ENCODE data around the gene AGO1. TPM values are rescaled to one million over a fixed set of nuclear protein-coding genes. Genes with fewer than 3 reads are reported as not detected.

AGO1 gene
- total RNA-seq, 1 experiment from 2014 or later, result 7.9 TPM

- H3K36me3 ChIP-seq, result peaks cover 11% of the 10 kb centered on the region; the same call in 1 of the 2 replicates
- no peak overlapping the region for H3K27ac ChIP-seq
- DNase-seq (ENCODE audit: low read depth in 1 of 2, low spot score in 2 of 2), result no peak
- no peaks in the 10 kb centered on the region for H3K9me3 ChIP-seq (replicated peaks)
- no peaks in the 10 kb centered on the region for H3K4me1 ChIP-seq (replicated peaks)
- no peak overlapping the region for H3K4me3 ChIP-seq
- H3K27me3 ChIP-seq (replicated peaks), result no peaks in the 10 kb centered on the region
Observed at GRCh38 chr1:35901235-35901634, 18.2 kb downstream of the AGO1 start.

GRCh38 chr1:35902671-35903070 is 19.7 kb downstream of the AGO1 start:
- Histone ChIP-seq H3K27me3 (replicated peaks) (no peaks in the 10 kb centered on the region), H3K4me1 (replicated peaks) (no peaks in the 10 kb centered on the region), H3K9me3 (replicated peaks) (no peaks in the 10 kb centered on the region), H3K4me3 (no peak overlapping the region), H3K36me3 (peaks cover 10% of the 10 kb centered on the region; the same call in 1 of the 2 replicates), H3K27ac (no peak overlapping the region)
- DNase-seq (ENCODE audit: low read depth in 1 of 2, low spot score in 2 of 2), result no peak

- Histone ChIP-seq H3K9me3 (replicated peaks) (no peaks in the 10 kb centered on the region), H3K4me3 (no peak overlapping the region), H3K36me3 (peaks cover 66% of the 10 kb centered on the region), H3K4me1 (replicated peaks) (no peaks in the 10 kb centered on the region; the same call in 1 of the 2 replicates), H3K27ac (no peak overlapping the region), H3K27me3 (replicated peaks) (no peaks in the 10 kb centered on the region)
- no peak for DNase-seq (ENCODE audit: low read depth in 1 of 2, low spot score in 2 of 2)
Observed at GRCh38 chr1:35914717-35915116, 31.7 kb downstream of the AGO1 start.

- H3K9me3 ChIP-seq (replicated peaks), result no peaks in the 10 kb centered on the region
- no peaks in the 10 kb centered on the region for H3K27me3 ChIP-seq (replicated peaks)
- no peak for DNase-seq (ENCODE audit: low read depth in 1 of 2, low spot score in 2 of 2)
- no peak overlapping the region for H3K27ac ChIP-seq
- no peaks in the 10 kb centered on the region; the same call in 1 of the 2 replicates for H3K4me1 ChIP-seq (replicated peaks)
- H3K36me3 ChIP-seq, result peaks cover 64% of the 10 kb centered on the region
- H3K4me3 ChIP-seq, result no peak overlapping the region
Observed at GRCh38 chr1:35915693-35916092, 32.7 kb downstream of the AGO1 start.

GRCh38 chr1:35923791-35924221 is 40.8 kb downstream of the AGO1 start:
- H3K4me3 ChIP-seq, result no peak overlapping the region
- no peaks in the 10 kb centered on the region for H3K27me3 ChIP-seq (replicated peaks)
- H3K36me3 ChIP-seq, result peaks cover 5% of the 10 kb centered on the region
- no peaks in the 10 kb centered on the region for H3K4me1 ChIP-seq (replicated peaks)
- DNase-seq (ENCODE audit: low read depth in 1 of 2, low spot score in 2 of 2), result no peak
- H3K9me3 ChIP-seq (replicated peaks), result no peaks in the 10 kb centered on the region
- H3K27ac ChIP-seq, result no peak overlapping the region

GRCh38 chr1:35924838-35925237 is 41.8 kb downstream of the AGO1 start:
- DNase-seq (ENCODE audit: low read depth in 1 of 2, low spot score in 2 of 2), result no peak
- Histone ChIP-seq H3K27ac (no peak overlapping the region), H3K36me3 (no peaks in the 10 kb centered on the region), H3K4me1 (replicated peaks) (peaks cover under 1% of the 10 kb centered on the region), H3K4me3 (no peak overlapping the region), H3K27me3 (replicated peaks) (no peaks in the 10 kb centered on the region), H3K9me3 (replicated peaks) (no peaks in the 10 kb centered on the region)

GRCh38 chr1:35925741-35926140 is 42.7 kb downstream of the AGO1 start:
- Histone ChIP-seq H3K9me3 (replicated peaks) (no peaks in the 10 kb centered on the region), H3K27ac (no peak overlapping the region), H3K4me1 (replicated peaks) (peaks cover 4% of the 10 kb centered on the region), H3K36me3 (peaks cover 2% of the 10 kb centered on the region), H3K4me3 (no peak overlapping the region), H3K27me3 (replicated peaks) (no peaks in the 10 kb centered on the region)
- no peak for DNase-seq (ENCODE audit: low read depth in 1 of 2, low spot score in 2 of 2)

- no peak for DNase-seq (ENCODE audit: low read depth in 1 of 2, low spot score in 2 of 2)
- Histone ChIP-seq H3K9me3 (replicated peaks) (no peaks in the 10 kb centered on the region), H3K27me3 (replicated peaks) (no peaks in the 10 kb centered on the region), H3K27ac (no peak overlapping the region), H3K4me1 (replicated peaks) (peaks cover 4% of the 10 kb centered on the region), H3K4me3 (no peak overlapping the region), H3K36me3 (peaks cover 9% of the 10 kb centered on the region)
Observed at GRCh38 chr1:35927472-35927871, 44.5 kb downstream of the AGO1 start.

- Histone ChIP-seq H3K36me3 (peaks cover 9% of the 10 kb centered on the region), H3K27ac (peak overlapping the region; percentile 91), H3K27me3 (replicated peaks) (no peaks in the 10 kb centered on the region), H3K4me1 (replicated peaks) (peaks cover 4% of the 10 kb centered on the region), H3K9me3 (replicated peaks) (no peaks in the 10 kb centered on the region), H3K4me3 (peak overlapping the region; percentile 98)
- no peak for DNase-seq (ENCODE audit: low read depth in 1 of 2, low spot score in 2 of 2)
Observed at GRCh38 chr1:35929730-35930592, 47.0 kb downstream of the AGO1 start.

- Histone ChIP-seq H3K4me3 (peak within 1 kb of the TSS; percentile 98), H3K27me3 (replicated peaks) (no peaks in the 10 kb centered on the region), H3K9me3 (replicated peaks) (no peaks in the 10 kb centered on the region), H3K4me1 (replicated peaks) (peaks cover 4% of the 10 kb centered on the region), H3K36me3 (peaks cover 9% of the 10 kb centered on the region), H3K27ac (peak within 1 kb of the TSS; percentile 91)
- DNase-seq (ENCODE audit: low read depth in 1 of 2, low spot score in 2 of 2), result peak; percentile 74 to 80
Observed at GRCh38 chr1:35930593-35931445, 47.8 kb downstream of the AGO1 start, which contains the start of gene AGO3. TSS of gene AGO3 (plus strand) at chr1:35931105. CDS start at chr1:35931427, 322 bp downstream.

GRCh38 chr1:35931446-35932157 is 48.6 kb downstream of the AGO1 start:
- DNase-seq (ENCODE audit: low read depth in 1 of 2, low spot score in 2 of 2), result peak in 1 of 2 experiments; percentile 24
- peaks cover 4% of the 10 kb centered on the region for H3K4me1 ChIP-seq (replicated peaks)
- H3K36me3 ChIP-seq, result peaks cover 9% of the 10 kb centered on the region
- no peaks in the 10 kb centered on the region for H3K9me3 ChIP-seq (replicated peaks)
- H3K4me3 ChIP-seq, result peak overlapping the region; percentile 98
- peak overlapping the region; percentile 91 for H3K27ac ChIP-seq
- H3K27me3 ChIP-seq (replicated peaks), result no peaks in the 10 kb centered on the region

GRCh38 chr1:35932158-35932636 is 49.2 kb downstream of the AGO1 start:
- Histone ChIP-seq H3K36me3 (peaks cover 9% of the 10 kb centered on the region), H3K9me3 (replicated peaks) (no peaks in the 10 kb centered on the region), H3K27ac (no peak overlapping the region), H3K4me3 (peak overlapping the region; percentile 98), H3K4me1 (replicated peaks) (peaks cover 4% of the 10 kb centered on the region), H3K27me3 (replicated peaks) (no peaks in the 10 kb centered on the region)
- no peak for DNase-seq (ENCODE audit: low read depth in 1 of 2, low spot score in 2 of 2)

- peaks cover 4% of the 10 kb centered on the region for H3K4me1 ChIP-seq (replicated peaks)
- no peak overlapping the region for H3K4me3 ChIP-seq
- no peaks in the 10 kb centered on the region for H3K27me3 ChIP-seq (replicated peaks)
- no peaks in the 10 kb centered on the region for H3K9me3 ChIP-seq (replicated peaks)
- peaks cover 9% of the 10 kb centered on the region for H3K36me3 ChIP-seq
- no peak for DNase-seq (ENCODE audit: low read depth in 1 of 2, low spot score in 2 of 2)
- no peak overlapping the region for H3K27ac ChIP-seq
Observed at GRCh38 chr1:35932941-35933340, 49.9 kb downstream of the AGO1 start.
